Kidney epithelial cell (primary cell): ENCODE data around the gene TECPR2. TPM values are rescaled to one million over a fixed set of nuclear protein-coding genes. Genes with fewer than 3 reads are reported as not detected.

Experiments used
- DNase-seq: peaks from one replicate; pipeline ENCODE4 v3.0.0-alpha.2; 2010; ENCODE audit warnings: low read depth
- H3K27me3 ChIP-seq: 2 replicates; pipeline ENCODE4 v1.6.0; 2011; ENCODE audit warnings: low read length; ENCODE audit not compliant: control insufficient read depth, insufficient read depth
- H3K36me3 ChIP-seq: 2 replicates; pipeline ENCODE4 v1.5.1; 2011; ENCODE audit warnings: low read length; ENCODE audit not compliant: control insufficient read depth, insufficient read depth
- H3K4me3 ChIP-seq: 2 replicates; pipeline ENCODE4 v1.5.1; 2011; ENCODE audit warnings: low read depth, mild to moderate bottlenecking, control low read depth, low read length
- CTCF ChIP-seq: IDR thresholded peaks from 2 replicates; pipeline ENCODE4 v1.5.1; 2011; ENCODE audit warnings: mild to moderate bottlenecking, moderate library complexity, low read length, control low read depth, inconsistent platforms; ENCODE audit not compliant: insufficient read depth, poor library complexity, severe bottlenecking
- total RNA-seq: library from RNA; depleted of rRNA; stranded (reverse); fragments of >200 nt; gene quantifications from 2 replicates; pipeline ENCODE4 v1.2.3, GENCODE V29; 2015

The TECPR2 gene
- total RNA-seq, 1 donor from 2014 or later = 16.6 TPM

DNA sequence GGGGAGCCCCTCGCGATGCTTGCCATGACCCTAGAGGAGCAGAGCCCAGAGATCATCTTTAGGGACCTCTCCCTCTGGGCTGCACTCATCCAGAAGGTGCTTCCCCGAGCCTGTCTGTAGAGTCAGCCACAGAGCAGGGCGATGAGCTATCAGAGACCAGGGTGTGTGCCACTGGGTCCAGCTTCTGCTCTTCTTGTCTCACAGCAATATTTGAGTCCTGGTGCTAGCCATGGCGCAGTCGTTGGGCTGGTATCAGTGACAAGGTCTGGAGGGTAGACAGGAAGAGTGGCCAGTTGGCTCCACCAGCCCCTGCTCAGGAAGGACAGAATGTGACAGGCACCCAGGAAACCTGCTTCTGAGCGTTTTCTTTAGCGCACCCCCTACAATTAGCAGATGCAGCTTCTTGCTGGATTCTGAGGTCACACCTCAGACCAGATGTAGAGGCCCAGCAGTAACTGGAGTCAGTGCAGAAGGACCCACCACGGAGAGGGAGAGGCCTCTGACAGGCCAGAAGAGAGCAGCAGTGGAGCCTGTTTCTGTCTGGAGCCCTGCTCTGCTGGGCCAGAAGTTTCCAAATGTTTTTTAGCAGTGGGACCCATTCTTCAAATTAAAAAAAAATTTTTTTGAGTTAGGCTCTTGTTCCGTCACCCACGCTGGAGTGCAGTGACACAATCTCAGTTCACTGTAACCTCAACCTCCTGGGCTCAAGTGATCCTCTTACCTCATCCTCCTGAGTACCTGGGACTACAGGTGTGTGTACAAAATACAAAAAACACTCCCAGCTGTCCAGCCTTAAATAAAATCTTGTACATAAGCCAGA, 123.2 kb downstream of the TECPR2 start:
- Histone ChIP-seq H3K27me3 (no peaks in the 10 kb centered on the region), H3K36me3 (no peaks in the 10 kb centered on the region), H3K4me3 (no peak overlapping the region)
- no peak for TF ChIP-seq CTCF
- no peak for DNase-seq

DNA sequence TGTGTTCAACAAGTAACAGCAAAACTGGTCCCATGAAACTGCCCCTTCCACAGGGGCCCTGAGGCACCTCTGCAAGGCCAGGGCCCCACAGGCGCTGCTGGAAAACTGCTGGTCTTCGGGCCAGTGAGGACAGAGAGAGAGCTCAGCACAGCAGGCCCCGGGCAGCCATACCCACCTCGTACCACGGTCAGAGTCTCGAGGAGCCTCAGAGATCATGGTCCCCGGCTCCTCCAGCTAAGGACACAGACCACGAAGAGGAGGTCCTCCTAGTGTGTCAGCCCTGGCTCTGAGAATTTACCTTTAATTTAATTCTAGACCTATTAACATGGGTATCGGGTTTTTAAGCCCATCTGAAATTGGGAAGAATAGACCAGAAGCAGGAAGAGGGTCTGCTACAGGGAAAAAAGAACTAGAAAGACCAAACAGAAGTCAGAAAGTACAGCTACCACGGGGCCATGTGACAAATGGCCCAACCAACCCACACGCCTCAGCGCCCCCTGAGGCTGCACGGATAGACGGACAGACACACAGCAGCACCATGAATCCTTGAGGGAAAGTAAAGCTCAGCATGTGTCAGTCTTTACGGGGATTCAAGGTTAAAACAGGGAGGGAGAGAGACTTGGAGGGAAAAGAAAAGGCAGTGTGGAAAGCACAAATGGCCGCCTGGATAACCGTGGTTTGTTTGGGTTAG, 123.9 kb downstream of the TECPR2 start:
- no peaks in the 10 kb centered on the region for H3K27me3 ChIP-seq
- no peak for DNase-seq
- no peaks in the 10 kb centered on the region for H3K36me3 ChIP-seq
- H3K4me3 ChIP-seq = no peak overlapping the region
- TF ChIP-seq CTCF = no peak

GRCh38 chr14:102487204-102487577, 124.5 kb downstream of the TECPR2 start:
- Histone ChIP-seq H3K36me3 (no peaks in the 10 kb centered on the region), H3K4me3 (no peak overlapping the region), H3K27me3 (no peaks in the 10 kb centered on the region)
- no peak for TF ChIP-seq CTCF
- DNase-seq = no peak

- H3K27me3 ChIP-seq = no peaks in the 10 kb centered on the region
- no peak for TF ChIP-seq CTCF
- no peak overlapping the region for H3K4me3 ChIP-seq
- H3K36me3 ChIP-seq = no peaks in the 10 kb centered on the region
- no peak for DNase-seq
These were observed 127.7 kb downstream of the TECPR2 start for GRCh38 chr14:102490456-102490855.

- Histone ChIP-seq H3K36me3 (no peaks in the 10 kb centered on the region), H3K27me3 (no peaks in the 10 kb centered on the region), H3K4me3 (no peak overlapping the region)
- TF ChIP-seq CTCF = no peak
- no peak for DNase-seq
These were observed 128.6 kb downstream of the TECPR2 start for GRCh38 chr14:102491366-102491765.
